Measurements from ENCODE around the gene SEC31A.

SEC31A gene

GRCh38 chr4:82780752-82781231 lies 110.2 kb downstream of the SEC31A start:
- 0 out of 2 replicates have a peak, but pooled peaks have one; percentile 12 for TF ChIP-seq CTCF (conservative IDR thresholded peaks at IDR 0.05; ENCODE audit: low read depth, low read length)
- no peaks in the 10 kb centered on the region for H4K20me1 ChIP-seq (ENCODE audit: insufficient read depth)
- H3K4me3 ChIP-seq (IDR thresholded peaks at IDR 0.05; ENCODE audit: insufficient read depth, low read depth, low read length) = no peak overlapping the region
- H3K27ac ChIP-seq = peak overlapping the region; percentile 87
- H3K27me3 ChIP-seq (ENCODE audit: insufficient read depth, low read depth) = no peaks in the 10 kb centered on the region
- peak overlapping the region; percentile 87 for H3K4me2 ChIP-seq
- peak overlapping the region; percentile 33; the same call in 1 of the 2 replicates for H3K9ac ChIP-seq
- H3K36me3 ChIP-seq (ENCODE audit: insufficient read depth) = no peaks in the 10 kb centered on the region
- peaks cover 39% of the 10 kb centered on the region; the same call in 1 of the 2 replicates for H3K79me2 ChIP-seq (ENCODE audit: insufficient read depth, low read depth)
- peak overlapping the region; percentile 22; the same call in 1 of the 2 replicates for H2AFZ ChIP-seq (ENCODE audit: low read depth)
- H3K4me1 ChIP-seq (ENCODE audit: low read depth, poor library complexity, severe bottlenecking) = peaks cover 77% of the 10 kb centered on the region

- TF ChIP-seq CTCF (conservative IDR thresholded peaks at IDR 0.05; ENCODE audit: low read depth, low read length) = no peak
- no peaks in the 10 kb centered on the region for H4K20me1 ChIP-seq (ENCODE audit: insufficient read depth)
- peak overlapping the region; percentile 87 for H3K4me2 ChIP-seq
- H3K79me2 ChIP-seq (ENCODE audit: insufficient read depth, low read depth) = peaks cover 39% of the 10 kb centered on the region; the same call in 1 of the 2 replicates
- H3K36me3 ChIP-seq (ENCODE audit: insufficient read depth) = no peaks in the 10 kb centered on the region
- H3K27ac ChIP-seq = peak overlapping the region; percentile 87
- no peaks in the 10 kb centered on the region for H3K27me3 ChIP-seq (ENCODE audit: insufficient read depth, low read depth)
- H3K4me3 ChIP-seq (IDR thresholded peaks at IDR 0.05; ENCODE audit: insufficient read depth, low read depth, low read length) = no peak overlapping the region
- peaks cover 72% of the 10 kb centered on the region for H3K4me1 ChIP-seq (ENCODE audit: low read depth, poor library complexity, severe bottlenecking)
- peak overlapping the region; percentile 22; the same call in 1 of the 2 replicates for H2AFZ ChIP-seq (ENCODE audit: low read depth)
- peak overlapping the region; percentile 33; the same call in 1 of the 2 replicates for H3K9ac ChIP-seq
Observed at GRCh38 chr4:82780170-82780751, 110.7 kb downstream of the SEC31A start.

- Histone ChIP-seq H3K4me2 (peak overlapping the region; percentile 87), H4K20me1 (ENCODE audit: insufficient read depth) (no peaks in the 10 kb centered on the region), H3K4me1 (ENCODE audit: low read depth, poor library complexity, severe bottlenecking) (peaks cover 59% of the 10 kb centered on the region), H3K27me3 (ENCODE audit: insufficient read depth, low read depth) (no peaks in the 10 kb centered on the region), H3K9ac (no peak overlapping the region), H3K27ac (peak overlapping the region; percentile 87; the same call in 1 of the 2 replicates), H3K36me3 (ENCODE audit: insufficient read depth) (no peaks in the 10 kb centered on the region), H2AFZ (ENCODE audit: low read depth) (no peak overlapping the region), H3K4me3 (IDR thresholded peaks at IDR 0.05; ENCODE audit: insufficient read depth, low read depth, low read length) (no peak overlapping the region), H3K79me2 (ENCODE audit: insufficient read depth, low read depth) (peaks cover 29% of the 10 kb centered on the region; the same call in 1 of the 2 replicates)
- TF ChIP-seq CTCF (conservative IDR thresholded peaks at IDR 0.05; ENCODE audit: low read depth, low read length) = no peak
Observed at GRCh38 chr4:82779032-82779431, 111.9 kb downstream of the SEC31A start.

- Histone ChIP-seq H3K27me3 (ENCODE audit: insufficient read depth, low read depth) (no peaks in the 10 kb centered on the region), H3K4me3 (IDR thresholded peaks at IDR 0.05; ENCODE audit: insufficient read depth, low read depth, low read length) (no peak overlapping the region), H4K20me1 (ENCODE audit: insufficient read depth) (no peaks in the 10 kb centered on the region), H3K4me1 (ENCODE audit: low read depth, poor library complexity, severe bottlenecking) (peaks cover 49% of the 10 kb centered on the region), H3K79me2 (ENCODE audit: insufficient read depth, low read depth) (peaks cover 21% of the 10 kb centered on the region; the same call in 1 of the 2 replicates), H3K36me3 (ENCODE audit: insufficient read depth) (no peaks in the 10 kb centered on the region), H3K4me2 (no peak overlapping the region; the same call in 1 of the 2 replicates), H3K9ac (no peak overlapping the region), H2AFZ (ENCODE audit: low read depth) (no peak overlapping the region), H3K27ac (no peak overlapping the region)
- no peak for TF ChIP-seq CTCF (conservative IDR thresholded peaks at IDR 0.05; ENCODE audit: low read depth, low read length)
Observed at GRCh38 chr4:82777857-82778525, 113.0 kb downstream of the SEC31A start.

Data from KMS-11 (cell line).